Naive B cell (primary cell): ENCODE data around the gene SPINDOC. TPM values are rescaled to one million over a fixed set of nuclear protein-coding genes. Genes with fewer than 3 reads are reported as not detected.

Source experiments
- ATAC-seq, 2 donors: fragments of 150-1000 bp; cut with Tn5 transposase; 2 replicates each; pipeline ENCODE4 v1.10.0; 2021; ENCODE audit warnings: low read depth in 2 of 2, mild to moderate bottlenecking in 2 of 2, moderate library complexity in 2 of 2
- DNase-seq: peaks from one replicate; pipeline ENCODE4 v3.0.0; 2022
- H3K27ac Mint-ChIP-seq, 6 donors: one replicate each; pipeline ENCODE4 v1.8.0; 2020 to 2022; ENCODE audit warnings: mild to moderate bottlenecking in 6 of 6, mixed read lengths in 6 of 6, moderate library complexity in 5 of 6, inconsistent platforms in 2 of 6
- H3K27me3 Mint-ChIP-seq, 3 donors: one replicate each; pipeline ENCODE4 v1.8.0; 2021 to 2022; ENCODE audit warnings: mixed read lengths in 3 of 3, mild to moderate bottlenecking in 1 of 3
- H3K36me3 Mint-ChIP-seq, 2 donors: one replicate each; pipeline ENCODE4 v1.8.0; 2020 to 2022; ENCODE audit warnings: mixed read lengths in 2 of 2, inconsistent platforms in 1 of 2, mild to moderate bottlenecking in 1 of 2
- H3K4me1 Mint-ChIP-seq, 3 donors: one replicate each; pipeline ENCODE4 v1.8.0; 2020 to 2022; ENCODE audit warnings: mixed read lengths in 3 of 3, inconsistent platforms in 1 of 3, mild to moderate bottlenecking in 1 of 3, moderate library complexity in 1 of 3
- H3K4me3 Mint-ChIP-seq, 8 donors: one replicate each; pipeline ENCODE4 v1.8.0; 2020 to 2022; ENCODE audit warnings: mild to moderate bottlenecking in 8 of 8, mixed read lengths in 8 of 8, moderate library complexity in 8 of 8, inconsistent platforms in 2 of 8
- H3K9me3 Mint-ChIP-seq, 7 donors: one replicate each; pipeline ENCODE4 v1.8.0; 2020 to 2022; ENCODE audit warnings: mixed read lengths in 7 of 7, mild to moderate bottlenecking in 5 of 7, inconsistent platforms in 2 of 7, moderate library complexity in 1 of 7
- polyA plus RNA-seq, 6 donors: library from polyadenylated mRNA; unstranded; fragments of 300-500 nt; fragmentation: Illumina TruSeq; gene quantifications; one replicate each; pipeline ENCODE4 v1.2.3, GENCODE V29; 2021; ENCODE audit warnings: low read depth in 6 of 6

The SPINDOC gene
- polyA plus RNA-seq, 6 donors from 2014 or later = 0.24 to 0.78 (median 0.60) TPM

DNA sequence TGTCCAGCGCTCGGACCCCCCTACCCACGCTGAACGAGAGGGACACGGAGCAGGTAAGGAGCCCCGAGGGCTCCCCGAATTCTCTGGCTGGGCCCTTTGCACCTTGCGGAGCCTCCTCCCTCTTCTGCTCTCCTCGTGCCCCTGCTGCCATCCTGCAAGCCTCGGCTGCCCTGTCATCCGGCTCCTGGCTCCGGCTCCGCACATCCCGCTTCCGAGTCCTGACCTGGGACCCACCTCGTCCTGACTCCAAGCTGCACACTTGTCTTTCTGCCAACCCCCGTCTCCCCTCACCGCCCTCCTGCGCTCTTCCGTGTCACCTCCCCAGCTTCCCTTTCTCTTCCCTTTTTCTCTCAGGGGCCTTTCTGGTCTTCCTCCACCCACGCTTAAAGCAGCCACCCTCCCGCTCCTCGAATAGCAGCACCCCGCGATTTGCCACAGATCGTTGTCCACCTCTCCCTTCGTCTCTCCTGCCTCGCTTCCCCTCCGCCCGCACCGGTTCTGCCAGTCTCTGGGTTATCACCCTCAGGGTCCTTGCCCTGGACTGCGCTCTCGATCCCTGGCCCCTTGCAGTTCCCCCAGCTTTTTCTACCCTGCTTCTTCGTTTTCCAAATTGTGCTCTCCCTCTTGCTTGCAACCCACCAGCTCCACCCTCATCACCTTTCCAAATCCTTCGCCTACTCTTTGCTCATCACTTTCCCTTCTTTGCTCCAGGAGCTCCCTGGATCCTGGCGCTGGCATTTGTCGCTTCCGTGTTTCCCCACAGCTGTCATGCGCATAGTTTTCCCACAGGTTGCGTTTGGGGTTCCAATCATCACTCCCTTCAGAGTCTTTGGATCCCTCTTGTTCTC is 26.5 kb downstream of the SPINDOC start:
- Mint-ChIP-seq H3K27me3 (no peaks in the 10 kb centered on the region), H3K4me1 (peaks cover 63 to 80% (median 76%) of the 10 kb centered on the region in 3 donors), H3K9me3 (no peaks in the 10 kb centered on the region), H3K4me3 (peak overlapping the region; percentile 96 to 99 (median 98)), H3K36me3 (peaks cover 0 to 11% of the 10 kb centered on the region in 2 donors), H3K27ac (peak overlapping the region; percentile 66 to 97 (median 92))
- DNase-seq (peak; percentile 65), ATAC-seq (peak in 1 of 2 donors; percentile 5)

DNA sequence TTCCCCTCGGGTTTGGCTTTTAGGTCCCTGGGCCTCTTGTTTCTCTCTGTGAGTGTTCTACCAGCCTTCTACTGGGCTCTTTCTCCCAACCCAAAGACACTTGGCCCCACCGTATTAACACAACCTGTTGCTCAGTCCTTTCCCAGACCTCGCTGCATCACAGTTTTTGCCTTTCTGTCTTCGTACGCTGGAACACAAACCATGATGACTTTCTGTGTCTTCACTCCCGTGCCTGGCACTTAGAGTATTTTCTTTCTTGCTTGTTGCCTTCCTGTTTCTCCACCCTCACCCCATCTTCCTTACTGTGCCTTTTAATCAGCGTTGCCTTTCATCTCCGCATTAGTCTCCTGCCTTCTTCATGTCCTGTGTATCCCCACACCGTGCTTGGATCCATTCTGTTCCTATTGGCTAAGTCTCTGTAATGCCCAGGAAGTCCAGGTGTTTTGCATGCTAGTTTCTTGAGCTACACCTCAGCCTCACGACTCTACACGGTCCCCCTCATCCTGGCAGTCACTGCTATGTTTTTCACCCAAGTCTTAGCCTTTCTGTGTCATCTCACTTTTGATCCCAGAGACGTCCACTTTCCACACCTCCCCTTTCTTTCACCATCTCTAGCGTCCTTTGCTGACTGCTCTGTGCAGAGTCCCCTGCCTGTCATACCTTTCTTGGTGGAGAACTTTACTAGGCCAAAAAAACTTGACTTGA is 27.3 kb downstream of the SPINDOC start:
- Mint-ChIP-seq H3K4me1 (peaks cover 59 to 81% (median 78%) of the 10 kb centered on the region in 3 donors), H3K27ac (peak overlapping the region; percentile 67 to 97 (median 92)), H3K27me3 (no peaks in the 10 kb centered on the region), H3K4me3 (peak overlapping the region; percentile 96 to 99 (median 98)), H3K36me3 (peaks cover 0 to 11% of the 10 kb centered on the region in 2 donors), H3K9me3 (no peaks in the 10 kb centered on the region)
- no peak for DNase-seq
- no peak for ATAC-seq

DNA sequence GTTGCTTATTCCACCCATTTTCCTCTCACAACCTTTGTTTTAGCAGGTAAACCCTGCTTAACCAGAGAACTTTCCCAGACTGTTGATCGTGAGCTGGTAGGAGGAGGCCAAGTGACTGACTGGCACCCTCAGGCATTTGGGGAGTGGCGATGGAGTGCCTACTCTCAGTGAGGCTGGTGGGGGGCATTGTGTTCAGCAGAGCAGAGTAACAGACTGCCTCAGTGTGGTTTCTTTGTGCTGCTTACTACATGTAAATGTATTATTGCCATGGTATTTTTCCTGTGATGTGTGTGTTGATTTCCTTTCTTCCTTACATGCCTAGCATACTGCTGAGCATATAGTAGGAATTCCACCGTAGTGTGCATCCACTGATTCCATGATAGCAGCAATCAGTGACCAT is 28.3 kb downstream of the SPINDOC start:
- Mint-ChIP-seq H3K4me1 (peaks cover 54 to 78% (median 75%) of the 10 kb centered on the region in 3 donors), H3K27me3 (no peaks in the 10 kb centered on the region), H3K27ac (peak overlapping the region in 3 of 6 donors; percentile 36 to 96 (median 83)), H3K36me3 (peaks cover 0 to 11% of the 10 kb centered on the region in 2 donors), H3K4me3 (peak overlapping the region; percentile 52 to 99 (median 98)), H3K9me3 (no peaks in the 10 kb centered on the region)
- DNase-seq (no peak), ATAC-seq (no peak)

DNA sequence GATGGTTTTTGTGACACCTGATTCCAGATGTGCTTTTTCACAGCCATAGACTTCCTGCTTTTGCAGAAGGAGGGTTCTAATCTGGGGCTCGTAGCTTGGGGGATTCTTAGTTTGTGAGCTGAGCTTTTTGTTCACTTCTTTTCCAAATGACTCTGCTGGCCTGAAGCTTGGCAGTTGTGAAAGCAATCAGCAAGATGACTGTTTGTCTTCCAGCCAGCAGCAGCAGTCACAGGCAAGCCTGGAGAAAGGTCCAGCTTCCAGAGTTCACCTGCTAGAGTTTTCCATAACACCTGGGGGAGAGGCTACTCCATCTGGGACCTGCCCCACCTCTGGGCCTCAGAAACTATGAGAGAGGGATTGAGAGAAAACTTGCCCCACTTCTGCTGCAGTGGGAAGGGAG is 29.8 kb downstream of the SPINDOC start:
- DNase-seq (no peak), ATAC-seq (no peak)
- Mint-ChIP-seq H3K27me3 (no peaks in the 10 kb centered on the region), H3K4me3 (peak overlapping the region in 2 of 8 donors; percentile 18 to 47), H3K36me3 (peaks cover 0 to 11% of the 10 kb centered on the region in 2 donors), H3K4me1 (peaks cover 51 to 76% (median 70%) of the 10 kb centered on the region in 3 donors), H3K27ac (peak overlapping the region in 2 of 6 donors; percentile 47 to 96), H3K9me3 (no peaks in the 10 kb centered on the region)

DNA sequence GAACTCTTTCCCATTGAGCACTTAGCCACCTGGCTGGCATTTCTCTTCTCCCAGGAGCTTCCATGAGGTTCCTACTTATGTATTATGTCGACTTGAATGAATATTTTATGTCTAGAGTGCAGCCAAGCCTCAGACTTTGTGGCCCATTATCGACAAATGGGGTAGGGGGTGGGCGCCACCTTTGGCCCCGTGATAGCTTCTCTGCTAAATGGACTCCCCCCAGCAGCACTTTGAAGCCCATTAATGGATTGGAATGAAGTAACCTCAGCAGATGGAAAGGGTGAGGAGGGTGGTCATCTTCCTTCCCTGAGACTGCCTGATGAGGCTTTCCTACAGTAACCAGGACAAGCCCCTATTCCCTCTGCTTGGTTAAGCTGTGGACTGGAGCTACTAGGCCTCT is 31.6 kb downstream of the SPINDOC start:
- peaks cover 46 to 80% (median 80%) of the 10 kb centered on the region in 3 donors for H3K4me1 Mint-ChIP-seq
- no peaks in the 10 kb centered on the region for H3K9me3 Mint-ChIP-seq
- no peaks in the 10 kb centered on the region for H3K27me3 Mint-ChIP-seq
- H3K27ac Mint-ChIP-seq = peak overlapping the region in 2 of 6 donors; percentile 56 to 92
- H3K4me3 Mint-ChIP-seq = peak overlapping the region in 1 of 8 donors; percentile 29
- DNase-seq (no peak), ATAC-seq (no peak)
- H3K36me3 Mint-ChIP-seq = peaks cover 0 to 6% of the 10 kb centered on the region in 2 donors

DNA sequence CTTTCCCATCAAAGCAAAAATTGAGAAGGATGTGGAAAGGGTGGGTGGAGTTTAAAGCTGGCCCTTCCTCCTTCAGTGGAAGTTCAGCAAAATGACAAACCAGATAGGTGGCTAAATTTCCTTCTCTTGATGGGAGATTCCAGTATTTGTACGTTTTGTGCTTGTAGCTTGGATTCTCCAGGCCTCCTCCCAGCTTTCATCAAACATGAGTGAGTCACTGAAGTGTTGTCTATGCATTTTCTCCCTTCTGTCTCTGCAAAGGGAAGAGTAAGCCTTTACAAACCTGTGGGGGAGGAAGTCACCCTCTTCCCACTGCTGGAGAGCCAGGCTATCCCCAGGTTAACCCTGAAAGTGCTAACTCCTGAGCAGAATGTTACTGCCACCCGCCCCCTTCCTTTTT is 32.0 kb downstream of the SPINDOC start:
- no peak for ATAC-seq
- no peaks in the 10 kb centered on the region for H3K27me3 Mint-ChIP-seq
- no peak for DNase-seq
- H3K36me3 Mint-ChIP-seq = peaks cover 0 to 2% of the 10 kb centered on the region in 2 donors
- H3K27ac Mint-ChIP-seq = peak overlapping the region in 2 of 6 donors; percentile 53 to 92
- peaks cover 42 to 79% (median 77%) of the 10 kb centered on the region in 3 donors for H3K4me1 Mint-ChIP-seq
- H3K4me3 Mint-ChIP-seq = no peak overlapping the region
- no peaks in the 10 kb centered on the region for H3K9me3 Mint-ChIP-seq

DNA sequence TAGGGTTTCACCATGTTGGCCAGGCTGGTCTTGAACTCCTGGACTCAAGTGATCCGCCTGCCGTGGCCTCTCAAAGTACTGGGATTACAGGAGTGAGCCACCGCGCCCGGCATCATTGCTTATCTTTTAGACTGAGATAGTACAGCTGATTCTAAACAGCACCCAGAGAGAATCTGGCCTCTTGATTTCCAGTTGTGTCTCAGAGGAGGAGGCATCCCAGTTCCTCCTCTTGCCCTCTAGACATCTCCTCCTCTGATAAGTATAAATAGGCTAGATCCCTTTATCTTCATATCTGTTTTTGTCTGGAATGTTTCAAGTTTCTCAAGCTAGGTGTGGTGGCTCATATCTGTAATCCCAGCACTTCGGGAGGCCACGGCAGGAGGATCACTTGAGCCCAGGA is 32.7 kb downstream of the SPINDOC start:
- Mint-ChIP-seq H3K36me3 (peaks cover 0 to 4% of the 10 kb centered on the region in 2 donors), H3K9me3 (no peaks in the 10 kb centered on the region), H3K27me3 (no peaks in the 10 kb centered on the region), H3K4me3 (peak overlapping the region in 2 of 8 donors; percentile 54 to 66), H3K4me1 (peaks cover 42 to 79% (median 77%) of the 10 kb centered on the region in 3 donors), H3K27ac (peak overlapping the region in 1 of 6 donors; percentile 53)
- ATAC-seq = no peak
- DNase-seq = no peak

DNA sequence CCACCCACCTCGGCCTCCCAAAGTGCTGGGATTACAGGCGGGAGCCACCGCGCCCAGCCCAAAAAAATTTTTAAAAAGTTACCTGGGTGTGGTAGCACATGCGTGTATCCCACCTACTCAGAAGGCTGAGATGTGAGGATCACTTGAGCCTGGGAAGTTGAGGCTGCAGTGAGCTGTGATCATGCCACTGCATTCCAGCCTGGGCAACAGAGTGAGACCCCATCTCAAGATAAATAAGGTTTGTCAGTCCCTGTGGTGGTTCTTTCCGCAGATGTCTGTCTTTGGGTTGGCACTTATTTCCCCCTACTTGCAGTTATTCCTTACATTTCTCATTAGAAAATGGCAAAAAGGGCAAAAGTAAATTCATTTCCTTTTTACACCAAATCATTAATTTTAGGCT is 33.6 kb downstream of the SPINDOC start:
- Mint-ChIP-seq H3K27ac (peak overlapping the region in 3 of 6 donors; percentile 42 to 67 (median 61)), H3K4me1 (peaks cover 39 to 79% (median 77%) of the 10 kb centered on the region in 3 donors), H3K4me3 (peak overlapping the region in 1 of 8 donors; percentile 20), H3K9me3 (no peaks in the 10 kb centered on the region), H3K36me3 (peaks cover 0 to 11% of the 10 kb centered on the region in 2 donors), H3K27me3 (no peaks in the 10 kb centered on the region)
- DNase-seq = no peak
- ATAC-seq = no peak

DNA sequence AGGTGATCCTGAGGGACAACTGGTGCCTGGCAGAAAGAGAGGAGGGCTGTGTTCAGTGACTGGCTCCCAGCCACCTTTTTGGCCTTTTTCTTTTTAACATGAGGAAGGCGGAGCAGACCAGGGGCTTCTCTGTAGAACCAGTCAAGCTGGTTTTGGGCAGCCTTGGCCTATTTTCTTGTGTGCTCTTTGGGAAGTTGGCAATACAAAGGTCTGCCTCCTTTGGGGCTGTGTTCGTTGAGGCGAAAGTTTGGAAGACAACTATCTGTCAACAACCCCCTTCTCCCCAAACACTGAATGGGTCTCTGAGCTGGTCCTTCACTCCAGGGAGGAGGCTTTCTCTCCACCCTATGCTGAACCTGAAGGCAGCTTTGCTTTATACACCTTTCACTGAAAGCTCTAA is 34.1 kb downstream of the SPINDOC start:
- Mint-ChIP-seq H3K4me1 (peaks cover 39 to 77% (median 74%) of the 10 kb centered on the region in 3 donors), H3K9me3 (no peaks in the 10 kb centered on the region), H3K27ac (peak overlapping the region in 5 of 6 donors; percentile 12 to 86 (median 61)), H3K27me3 (no peaks in the 10 kb centered on the region), H3K4me3 (no peak overlapping the region), H3K36me3 (peaks cover 0 to 11% of the 10 kb centered on the region in 2 donors)
- DNase-seq = no peak
- ATAC-seq = no peak

DNA sequence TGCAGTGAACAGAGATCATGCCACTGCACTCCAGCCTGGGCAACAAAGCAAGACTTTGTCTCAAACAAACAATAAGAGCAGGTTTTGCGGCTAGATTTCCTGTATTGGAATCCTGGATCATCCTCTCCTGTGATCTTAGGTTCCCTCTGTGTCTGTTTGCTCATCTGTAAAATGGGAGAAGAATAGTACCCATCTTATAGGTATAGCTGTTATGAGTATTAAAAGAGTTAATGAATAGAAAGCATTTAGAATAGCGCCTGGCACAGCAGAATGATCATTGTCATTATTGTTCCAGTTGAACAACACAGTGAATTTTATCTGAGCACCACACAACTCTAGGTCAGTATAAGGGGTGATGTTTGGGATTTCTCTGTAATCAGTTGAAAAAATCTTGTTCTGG is 36.4 kb downstream of the SPINDOC start:
- ATAC-seq (no peak), DNase-seq (no peak)
- H3K9me3 Mint-ChIP-seq = no peaks in the 10 kb centered on the region
- H3K36me3 Mint-ChIP-seq = peaks cover 0 to 11% of the 10 kb centered on the region in 2 donors
- no peak overlapping the region for H3K4me3 Mint-ChIP-seq
- H3K4me1 Mint-ChIP-seq = peaks cover 31 to 64% (median 59%) of the 10 kb centered on the region in 3 donors
- no peaks in the 10 kb centered on the region for H3K27me3 Mint-ChIP-seq
- peak overlapping the region in 1 of 6 donors; percentile 82 for H3K27ac Mint-ChIP-seq

DNA sequence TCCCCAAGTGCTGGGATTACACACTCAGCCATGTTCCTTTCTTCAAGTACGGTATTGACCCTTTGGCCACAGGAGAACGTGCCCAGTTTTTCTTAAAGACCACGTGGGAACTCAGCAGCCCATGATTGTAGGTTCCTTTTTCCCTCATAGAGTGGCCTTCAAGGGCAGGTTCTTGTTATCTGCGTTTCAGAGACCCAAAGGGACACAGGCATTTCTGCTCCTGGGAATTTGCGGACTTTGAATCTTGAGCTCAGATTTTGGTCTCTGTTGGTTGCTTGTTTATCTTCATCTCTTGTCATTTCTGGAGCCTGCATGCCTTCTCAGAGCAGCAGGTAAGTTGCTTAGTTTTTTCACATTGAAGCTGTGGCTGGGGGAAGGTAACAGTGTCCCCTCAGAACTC is 37.7 kb downstream of the SPINDOC start:
- Mint-ChIP-seq H3K27ac (peak overlapping the region; percentile 0 to 95 (median 86)), H3K36me3 (peaks cover 0 to 11% of the 10 kb centered on the region in 2 donors), H3K4me3 (peak overlapping the region in 6 of 8 donors; percentile 7 to 61 (median 27)), H3K27me3 (no peaks in the 10 kb centered on the region), H3K4me1 (peaks cover 27 to 61% (median 53%) of the 10 kb centered on the region in 3 donors), H3K9me3 (no peaks in the 10 kb centered on the region)
- DNase-seq (no peak), ATAC-seq (no peak)

DNA sequence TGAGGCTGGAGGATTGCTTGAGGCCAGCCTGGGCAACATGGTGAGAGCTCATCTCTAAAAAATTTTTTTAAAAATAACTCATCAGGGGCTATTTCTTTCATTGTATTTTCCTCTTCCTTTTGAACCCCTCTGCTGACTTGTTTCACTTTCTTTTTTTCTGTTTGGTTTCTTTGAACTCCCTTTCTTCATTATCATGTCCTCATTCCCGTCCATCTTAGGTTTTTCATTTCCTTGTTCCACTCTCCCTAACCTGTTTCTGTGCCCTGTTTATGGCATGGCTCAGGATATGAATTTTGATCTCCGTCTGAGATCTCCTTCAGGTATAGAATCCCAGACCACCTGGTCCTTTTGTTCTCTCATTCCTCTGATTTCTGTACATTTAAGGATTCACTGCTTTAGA is 38.1 kb downstream of the SPINDOC start:
- Mint-ChIP-seq H3K36me3 (peaks cover 0 to 11% of the 10 kb centered on the region in 2 donors), H3K4me1 (peaks cover 27 to 63% (median 51%) of the 10 kb centered on the region in 3 donors), H3K27me3 (no peaks in the 10 kb centered on the region), H3K9me3 (no peaks in the 10 kb centered on the region), H3K27ac (peak overlapping the region; percentile 0 to 95 (median 86)), H3K4me3 (peak overlapping the region in 6 of 8 donors; percentile 20 to 83 (median 33))
- ATAC-seq = no peak
- no peak for DNase-seq

DNA sequence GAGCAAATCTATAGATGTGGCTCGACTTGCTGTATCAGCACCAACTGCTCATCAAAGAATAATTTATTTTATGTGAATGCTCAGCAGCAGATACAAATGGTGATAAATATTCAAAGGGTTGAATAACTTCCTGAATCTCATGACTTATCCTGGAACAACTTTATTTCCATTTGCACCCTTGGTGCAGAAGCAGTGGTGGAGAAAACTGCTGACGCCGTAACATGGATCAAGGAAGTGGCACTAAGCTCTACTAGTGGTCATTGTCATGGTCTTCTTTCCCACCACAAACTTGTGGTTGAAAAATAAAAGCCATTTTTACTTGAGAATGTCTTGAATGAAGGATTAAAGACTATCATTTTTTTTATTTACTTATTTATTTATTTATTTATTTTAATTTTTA is 40.2 kb downstream of the SPINDOC start:
- ATAC-seq = no peak
- Mint-ChIP-seq H3K9me3 (no peaks in the 10 kb centered on the region), H3K27me3 (no peaks in the 10 kb centered on the region), H3K4me1 (peaks cover 14 to 66% (median 38%) of the 10 kb centered on the region in 3 donors), H3K36me3 (peaks cover 0 to 11% of the 10 kb centered on the region in 2 donors), H3K4me3 (no peak overlapping the region), H3K27ac (peak overlapping the region in 1 of 6 donors; percentile 11)
- no peak for DNase-seq
